Choroid plexus epithelial cell (primary cell): Measurements from ENCODE around the gene HABP2.

ENCODE experiments used
- DNase-seq: peaks from one replicate; pipeline ENCODE4 v3.0.0-alpha.2; 2010; ENCODE audit warnings: low read depth
- H3K4me3 ChIP-seq: 2 replicates; pipeline ENCODE4 v1.5.1; 2011; ENCODE audit warnings: low read depth, mild to moderate bottlenecking, control low read depth, low read length, moderate library complexity
- CTCF ChIP-seq: conservative IDR thresholded peaks from 2 replicates; pipeline ENCODE4 v1.5.1; 2011; ENCODE audit warnings: low read depth, mild to moderate bottlenecking, control low read depth, inconsistent platforms, low read length, moderate library complexity

The HABP2 gene

GRCh38 chr10:113622831-113623230 is 70.0 kb downstream of the HABP2 start:
- DNase-seq = no peak
- TF ChIP-seq CTCF = no peak
- no peak overlapping the region for H3K4me3 ChIP-seq

GRCh38 chr10:113625461-113626186 is 72.8 kb downstream of the HABP2 start:
- DNase-seq = no peak
- H3K4me3 ChIP-seq = no peak overlapping the region
- TF ChIP-seq CTCF = no peak

GRCh38 chr10:113626809-113627355 is 74.0 kb downstream of the HABP2 start:
- no peak for TF ChIP-seq CTCF
- no peak overlapping the region for H3K4me3 ChIP-seq
- DNase-seq = no peak

GRCh38 chr10:113627836-113628235 is 75.0 kb downstream of the HABP2 start:
- no peak for DNase-seq
- no peak for TF ChIP-seq CTCF
- no peak overlapping the region for H3K4me3 ChIP-seq

GRCh38 chr10:113628607-113629153 is 75.8 kb downstream of the HABP2 start:
- DNase-seq = no peak
- H3K4me3 ChIP-seq = no peak overlapping the region
- no peak for TF ChIP-seq CTCF

- no peak for DNase-seq
These were observed 78.2 kb downstream of the HABP2 start for GRCh38 chr10:113630929-113631533.

More at GRCh38 chr10:113630929-113631533, 78.2 kb downstream of the HABP2 start:
- no peak for TF ChIP-seq CTCF
- no peak overlapping the region for H3K4me3 ChIP-seq
